Measurements from ENCODE around the gene PARN.

The PARN gene

DNA sequence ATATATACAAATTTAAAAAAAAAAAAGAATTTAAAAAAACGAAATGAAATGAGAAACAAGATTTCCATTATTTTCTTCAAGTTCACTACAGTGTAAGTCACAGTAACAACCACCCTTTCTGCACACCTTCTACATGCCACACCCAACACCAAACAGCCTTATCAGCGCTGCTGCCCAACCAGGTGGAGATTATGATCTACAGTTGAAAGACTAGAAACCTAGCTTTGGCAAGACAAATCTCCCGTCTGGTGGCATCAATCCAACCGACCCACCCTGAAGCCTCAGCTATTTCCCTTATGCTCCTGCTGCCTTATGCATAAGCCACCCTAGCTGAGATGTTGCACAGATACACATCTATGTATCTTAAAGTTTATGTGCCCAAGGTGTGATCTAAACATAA lies 60.8 kb downstream of the PARN start:
- Histone ChIP-seq H3K4me3 (ENCODE audit: extremely low read depth, insufficient read depth, low read length, poor library complexity, severe bottlenecking) (no peak overlapping the region), H3K27ac (ENCODE audit: low read depth, low read length, severe bottlenecking) (no peak overlapping the region), H3K9me3 (ENCODE audit: control insufficient read depth, low read length) (no peaks in the 10 kb centered on the region), H3K4me1 (ENCODE audit: control insufficient read depth, insufficient read depth, low read length, poor library complexity, severe bottlenecking) (no peaks in the 10 kb centered on the region), H3K36me3 (ENCODE audit: control insufficient read depth, insufficient read depth, low read length) (peaks cover 21% of the 10 kb centered on the region)
- 94 to 100% methylated on average over 2 to 3 of the region's 4 CpGs for WGBS, 2 experiments (ENCODE audit: insufficient coverage in 2 of 2)

DNA sequence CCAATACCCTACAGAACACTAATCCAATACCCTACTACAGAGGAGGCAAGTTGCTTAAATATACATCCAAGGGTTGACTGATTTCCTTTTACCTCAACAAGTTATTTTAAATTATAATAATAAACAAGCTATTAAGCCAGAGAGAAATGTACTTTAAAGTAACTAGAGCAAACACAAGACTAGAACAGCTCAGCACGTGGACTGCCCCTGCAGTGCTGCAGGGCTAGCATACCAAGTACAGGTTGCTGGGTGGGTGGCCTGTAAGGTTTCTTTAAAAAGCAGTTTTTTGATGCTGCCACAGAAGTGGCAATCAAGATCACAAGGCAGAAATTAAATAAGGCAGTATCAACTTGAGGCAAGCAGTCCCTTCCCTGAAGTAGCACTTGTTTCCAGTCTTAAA lies 63.5 kb downstream of the PARN start:
- Histone ChIP-seq H3K4me3 (ENCODE audit: extremely low read depth, insufficient read depth, low read length, poor library complexity, severe bottlenecking) (no peak overlapping the region), H3K9me3 (ENCODE audit: control insufficient read depth, low read length) (no peaks in the 10 kb centered on the region), H3K4me1 (ENCODE audit: control insufficient read depth, insufficient read depth, low read length, poor library complexity, severe bottlenecking) (no peaks in the 10 kb centered on the region), H3K27ac (ENCODE audit: low read depth, low read length, severe bottlenecking) (no peak overlapping the region), H3K36me3 (ENCODE audit: control insufficient read depth, insufficient read depth, low read length) (peaks cover 24% of the 10 kb centered on the region)
- WGBS, 2 experiments (ENCODE audit: insufficient coverage in 2 of 2) = 100% methylated on average over 1 of the region's 1 CpG; no CpG with 5 or more reads in 1 of the 2 experiments

DNA sequence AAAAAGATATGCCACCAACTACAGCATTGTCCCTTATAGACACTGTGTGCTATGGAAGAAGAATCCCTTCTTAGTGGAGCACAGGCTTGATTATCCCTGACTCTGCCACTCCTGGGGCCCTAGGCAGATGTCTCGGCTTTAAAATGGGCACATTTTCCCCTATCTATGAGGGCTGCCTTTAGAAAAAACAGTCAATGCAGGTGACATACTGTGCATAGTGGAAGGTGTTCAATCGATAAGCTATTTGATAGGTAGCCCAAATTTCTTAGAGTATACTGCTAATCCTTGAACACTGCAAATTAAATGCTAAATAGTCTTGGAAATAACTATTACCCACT lies 64.4 kb downstream of the PARN start:
- no peak overlapping the region for H3K4me3 ChIP-seq (ENCODE audit: extremely low read depth, insufficient read depth, low read length, poor library complexity, severe bottlenecking)
- H3K27ac ChIP-seq (ENCODE audit: low read depth, low read length, severe bottlenecking) = no peak overlapping the region
- peaks cover 23% of the 10 kb centered on the region for H3K36me3 ChIP-seq (ENCODE audit: control insufficient read depth, insufficient read depth, low read length)
- H3K9me3 ChIP-seq (ENCODE audit: control insufficient read depth, low read length) = no peaks in the 10 kb centered on the region
- 100% methylated on average over 1 of the region's 2 CpGs for WGBS, 2 experiments (ENCODE audit: insufficient coverage in 2 of 2)
- H3K4me1 ChIP-seq (ENCODE audit: control insufficient read depth, insufficient read depth, low read length, poor library complexity, severe bottlenecking) = no peaks in the 10 kb centered on the region

GRCh38 chr16:14564861-14565687 lies 65.0 kb downstream of the PARN start:
- no peaks in the 10 kb centered on the region for H3K9me3 ChIP-seq (ENCODE audit: control insufficient read depth, low read length)
- 86 to 88% methylated on average over 1 to 2 of the region's 5 CpGs for WGBS, 2 experiments (ENCODE audit: insufficient coverage in 2 of 2)
- H3K36me3 ChIP-seq (ENCODE audit: control insufficient read depth, insufficient read depth, low read length) = peaks cover 23% of the 10 kb centered on the region
- peaks cover 1% of the 10 kb centered on the region for H3K4me1 ChIP-seq (ENCODE audit: control insufficient read depth, insufficient read depth, low read length, poor library complexity, severe bottlenecking)
- H3K4me3 ChIP-seq (ENCODE audit: extremely low read depth, insufficient read depth, low read length, poor library complexity, severe bottlenecking) = no peak overlapping the region
- H3K27ac ChIP-seq (ENCODE audit: low read depth, low read length, severe bottlenecking) = no peak overlapping the region

- Histone ChIP-seq H3K36me3 (ENCODE audit: control insufficient read depth, insufficient read depth, low read length) (peaks cover 26% of the 10 kb centered on the region), H3K4me1 (ENCODE audit: control insufficient read depth, insufficient read depth, low read length, poor library complexity, severe bottlenecking) (peaks cover 4% of the 10 kb centered on the region), H3K9me3 (ENCODE audit: control insufficient read depth, low read length) (no peaks in the 10 kb centered on the region), H3K27ac (ENCODE audit: low read depth, low read length, severe bottlenecking) (no peak overlapping the region), H3K4me3 (ENCODE audit: extremely low read depth, insufficient read depth, low read length, poor library complexity, severe bottlenecking) (no peak overlapping the region)
- 91 to 93% methylated on average over 4 to 8 of the region's 9 CpGs for WGBS, 2 experiments (ENCODE audit: insufficient coverage in 2 of 2)
These were observed 65.7 kb downstream of the PARN start for GRCh38 chr16:14564323-14564722.

DNA sequence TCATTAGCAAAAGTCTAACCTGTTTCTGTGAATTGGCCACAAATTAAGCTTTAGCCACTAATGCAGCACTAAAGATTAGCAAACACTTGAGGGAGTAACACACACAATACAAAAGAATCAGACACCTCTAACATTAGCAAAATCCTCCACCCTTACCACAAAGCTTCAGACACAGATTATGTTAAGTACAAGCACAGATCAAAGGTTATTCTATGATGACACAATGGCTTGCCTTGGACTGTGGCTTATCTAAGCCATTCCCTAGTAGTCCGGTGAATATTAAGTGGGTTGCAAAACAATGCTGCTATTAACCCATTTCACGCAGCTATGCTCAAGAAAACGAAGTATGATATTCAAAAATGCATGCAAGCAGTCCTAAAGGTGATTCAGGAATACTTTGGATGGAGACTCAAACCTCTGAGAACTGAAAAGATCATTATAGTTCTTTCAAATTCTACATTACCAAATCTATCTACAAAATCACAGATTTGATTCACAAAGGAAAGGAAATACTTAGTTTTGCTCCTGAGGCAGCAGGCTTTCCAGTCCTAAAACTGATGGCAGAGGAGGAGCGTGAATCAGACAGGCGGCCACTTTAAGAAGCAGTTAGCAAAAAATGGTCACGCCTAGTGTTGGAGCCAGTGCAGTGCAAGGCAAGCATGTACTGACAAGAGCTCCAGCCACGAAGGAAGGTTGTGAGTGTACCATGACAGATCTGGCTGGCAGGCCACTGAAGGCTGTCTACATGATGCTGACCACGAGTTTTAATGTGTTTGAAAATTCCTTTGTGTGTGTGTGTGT lies 67.2 kb downstream of the PARN start:
- Histone ChIP-seq H3K4me1 (ENCODE audit: control insufficient read depth, insufficient read depth, low read length, poor library complexity, severe bottlenecking) (peaks cover 4% of the 10 kb centered on the region), H3K27ac (ENCODE audit: low read depth, low read length, severe bottlenecking) (no peak overlapping the region)
- WGBS, 2 experiments (ENCODE audit: insufficient coverage in 2 of 2) = 89 to 94% methylated on average over 7 to 8 of the region's 8 CpGs

DNA sequence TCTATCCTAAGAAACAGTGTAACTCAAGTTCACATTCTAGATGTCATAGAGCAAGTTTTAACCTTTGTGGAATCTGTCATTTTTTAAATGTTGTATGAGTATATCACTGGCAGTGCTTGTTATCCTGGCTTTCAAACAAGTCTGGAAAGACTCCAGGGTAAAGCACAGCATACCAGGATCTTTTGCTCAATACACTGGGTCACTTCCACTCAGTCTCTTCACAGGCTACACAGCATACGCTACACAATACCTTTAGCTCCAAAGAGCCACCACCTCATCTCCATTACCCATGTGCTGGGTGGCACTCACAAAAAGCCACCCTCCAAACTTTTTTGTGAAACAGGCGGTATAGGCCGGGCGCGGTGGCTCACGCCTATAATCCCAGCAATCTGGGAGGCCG lies 69.5 kb downstream of the PARN start:
- Histone ChIP-seq H3K36me3 (ENCODE audit: control insufficient read depth, insufficient read depth, low read length) (peaks cover 33% of the 10 kb centered on the region), H3K9me3 (ENCODE audit: control insufficient read depth, low read length) (no peaks in the 10 kb centered on the region), H3K4me1 (ENCODE audit: control insufficient read depth, insufficient read depth, low read length, poor library complexity, severe bottlenecking) (peaks cover 4% of the 10 kb centered on the region), H3K4me3 (ENCODE audit: extremely low read depth, insufficient read depth, low read length, poor library complexity, severe bottlenecking) (no peak overlapping the region), H3K27ac (ENCODE audit: low read depth, low read length, severe bottlenecking) (no peak overlapping the region)
- WGBS, 2 experiments (ENCODE audit: insufficient coverage in 2 of 2) = 95 to 98% methylated on average over 2 to 6 of the region's 7 CpGs

More for the DNA sequence above, 67.2 kb downstream of the PARN start:
- no peak overlapping the region for H3K4me3 ChIP-seq (ENCODE audit: extremely low read depth, insufficient read depth, low read length, poor library complexity, severe bottlenecking)
- no peaks in the 10 kb centered on the region for H3K9me3 ChIP-seq (ENCODE audit: control insufficient read depth, low read length)
- peaks cover 31% of the 10 kb centered on the region for H3K36me3 ChIP-seq (ENCODE audit: control insufficient read depth, insufficient read depth, low read length)

- WGBS, 2 experiments (ENCODE audit: insufficient coverage in 2 of 2) = 92 to 97% methylated on average over 7 to 8 of the region's 8 CpGs
- no peaks in the 10 kb centered on the region for H3K9me3 ChIP-seq (ENCODE audit: control insufficient read depth, low read length)
- H3K4me1 ChIP-seq (ENCODE audit: control insufficient read depth, insufficient read depth, low read length, poor library complexity, severe bottlenecking) = peaks cover 4% of the 10 kb centered on the region
- H3K4me3 ChIP-seq (ENCODE audit: extremely low read depth, insufficient read depth, low read length, poor library complexity, severe bottlenecking) = no peak overlapping the region
- no peak overlapping the region for H3K27ac ChIP-seq (ENCODE audit: low read depth, low read length, severe bottlenecking)
- peaks cover 33% of the 10 kb centered on the region for H3K36me3 ChIP-seq (ENCODE audit: control insufficient read depth, insufficient read depth, low read length)
These were observed 70.2 kb downstream of the PARN start for GRCh38 chr16:14559809-14560241.

DNA sequence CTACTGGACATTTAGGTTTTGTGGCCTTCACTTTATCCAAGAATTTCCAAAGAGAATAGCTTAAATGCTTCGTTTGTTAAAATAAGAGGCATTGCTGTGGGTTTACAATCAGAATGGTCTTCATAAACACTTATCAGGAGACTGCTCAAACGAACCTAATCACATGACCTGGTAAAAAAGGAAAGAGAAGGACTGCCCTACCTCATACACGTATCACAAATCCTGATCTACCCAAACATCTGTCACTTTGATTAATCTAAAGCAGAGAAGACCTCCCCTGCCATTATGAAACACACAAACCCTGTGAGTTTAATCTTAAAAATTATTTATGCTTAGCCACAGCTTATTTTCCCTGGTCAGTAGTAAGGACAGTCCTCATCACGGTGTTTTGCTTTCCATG lies 76.6 kb downstream of the PARN start:
- H3K36me3 ChIP-seq (ENCODE audit: control insufficient read depth, insufficient read depth, low read length) = peaks cover 40% of the 10 kb centered on the region
- H3K4me1 ChIP-seq (ENCODE audit: control insufficient read depth, insufficient read depth, low read length, poor library complexity, severe bottlenecking) = no peaks in the 10 kb centered on the region

GRCh38 chr16:14549789-14550153 lies 80.3 kb downstream of the PARN start:
- Histone ChIP-seq H3K27ac (ENCODE audit: low read depth, low read length, severe bottlenecking) (no peak overlapping the region), H3K4me1 (ENCODE audit: control insufficient read depth, insufficient read depth, low read length, poor library complexity, severe bottlenecking) (peaks cover 9% of the 10 kb centered on the region), H3K4me3 (ENCODE audit: extremely low read depth, insufficient read depth, low read length, poor library complexity, severe bottlenecking) (no peak overlapping the region), H3K36me3 (ENCODE audit: control insufficient read depth, insufficient read depth, low read length) (peaks cover 38% of the 10 kb centered on the region), H3K9me3 (ENCODE audit: control insufficient read depth, low read length) (no peaks in the 10 kb centered on the region)
- WGBS, 2 experiments (ENCODE audit: insufficient coverage in 2 of 2) = 91 to 92% methylated on average over 4 to 5 of the region's 5 CpGs

More for the DNA sequence above, 76.6 kb downstream of the PARN start:
- Histone ChIP-seq H3K4me3 (ENCODE audit: extremely low read depth, insufficient read depth, low read length, poor library complexity, severe bottlenecking) (no peak overlapping the region), H3K9me3 (ENCODE audit: control insufficient read depth, low read length) (no peaks in the 10 kb centered on the region), H3K27ac (ENCODE audit: low read depth, low read length, severe bottlenecking) (no peak overlapping the region)
- 86 to 100% methylated on average over 1 of the region's 4 CpGs for WGBS, 2 experiments (ENCODE audit: insufficient coverage in 2 of 2)

All from mesodermal cell (in vitro differentiated cells).